ENCODE results near the gene HRH4. TPM values are rescaled to one million over a fixed set of nuclear protein-coding genes. Genes with fewer than 3 reads are reported as not detected.
A peak's percentile ranks its signal among the peaks of the same experiment; 100 is the strongest.

The HRH4 gene
- total RNA-seq, 1 experiment from 2014 or later: not detected

GRCh38 chr18:24429188-24429587, 31.2 kb upstream of the HRH4 start:
- H4K20me1 ChIP-seq (ENCODE audit: control insufficient read depth, insufficient read depth, insufficient read length): no peaks in the 10 kb centered on the region
- peaks cover 15 to 37% (median 28%) of the 10 kb centered on the region in 3 experiments; a peak in 6 of 7 replicates for H3K36me3 Mint-ChIP-seq (ENCODE audit: insufficient read depth in 1 of 3, low read depth in 3 of 3)
- no peak overlapping the region for H3K4ac ChIP-seq (ENCODE audit: low read depth, low read length)
- no peaks in the 10 kb centered on the region for H3K9me3 Mint-ChIP-seq
- no peak overlapping the region for H3K14ac ChIP-seq (ENCODE audit: insufficient read depth, low read length)
- no peak overlapping the region for H2AFZ ChIP-seq (ENCODE audit: low read length)
- no peaks in the 10 kb centered on the region for H3K9me3 ChIP-seq (ENCODE audit: control insufficient read depth, low read depth, low read length)
- H3K23me2 ChIP-seq (ENCODE audit: insufficient read length, low read depth, low read length, poor library complexity, severe bottlenecking): peaks cover 16% of the 10 kb centered on the region
- no peak overlapping the region for H2BK120ac ChIP-seq (ENCODE audit: low read depth, low read length, poor library complexity, severe bottlenecking)
- no peak overlapping the region for H2BK5ac ChIP-seq (ENCODE audit: insufficient read length, low read length)
- no peak overlapping the region for H3K18ac ChIP-seq (ENCODE audit: insufficient read length, low read depth, low read length)
- no peak for TF ChIP-seq CTCF (conservative IDR thresholded peaks at IDR 0.05)
- no peak overlapping the region for H4K5ac ChIP-seq (ENCODE audit: insufficient read length, low read depth, low read length)
- WGBS (ENCODE audit: extremely low coverage, insufficient read length, low lambda C conversion rate): no CpG with 5 or more reads among the region's 4 CpGs
- H3K4me2 ChIP-seq (ENCODE audit: insufficient read depth, insufficient read length, low read length): no peak overlapping the region
- H2AK5ac ChIP-seq (ENCODE audit: insufficient read length, low read length): no peak overlapping the region
- no peaks in the 10 kb centered on the region for H3K27me3 ChIP-seq (ENCODE audit: insufficient read depth, low read length)
- H3K27ac Mint-ChIP-seq: 0 out of 7 replicates have a peak overlapping the region, but pooled peaks of 1 of the 3 experiments have one; percentile 11
- H3K27ac ChIP-seq (ENCODE audit: insufficient read length, low read depth, low read length): no peak overlapping the region
- H3K27me3 Mint-ChIP-seq (ENCODE audit: low read depth): peaks cover 4% of the 10 kb centered on the region; the same call in 1 of the 2 replicates
- H3K4me1 ChIP-seq (ENCODE audit: insufficient read depth, low read length): no peaks in the 10 kb centered on the region
- H4K91ac ChIP-seq (ENCODE audit: insufficient read length, low read depth, low read length): no peak overlapping the region
- peaks cover 3% of the 10 kb centered on the region; the same call in 1 of the 2 replicates for H3K79me2 ChIP-seq (ENCODE audit: insufficient read depth, low read length)
- H2BK15ac ChIP-seq (ENCODE audit: low read depth, low read length): no peak overlapping the region
- no peak overlapping the region for H3K56ac ChIP-seq (ENCODE audit: insufficient read length, low read depth, low read length)
- H3K4me3 Mint-ChIP-seq: no peak overlapping the region
- H4K8ac ChIP-seq (replicated peaks; ENCODE audit: insufficient read length, low read depth, low read length): no peak overlapping the region
- H3K23ac ChIP-seq (ENCODE audit: insufficient read length, low read depth, low read length): no peak overlapping the region
- H2BK20ac ChIP-seq (ENCODE audit: low read depth, low read length, poor library complexity, severe bottlenecking): no peak overlapping the region
- H3K4me1 Mint-ChIP-seq: peaks cover 22 to 23% of the 10 kb centered on the region in 2 experiments
- H3K79me1 ChIP-seq (ENCODE audit: insufficient read depth, low read depth, low read length, poor library complexity, severe bottlenecking): no peaks in the 10 kb centered on the region
- H3T11ph ChIP-seq (ENCODE audit: low read length): no peak overlapping the region
- H3K9ac ChIP-seq (ENCODE audit: extremely low read depth, insufficient read length, low read length): no peak overlapping the region
- DNase-seq: no peak
- H2BK12ac ChIP-seq (ENCODE audit: insufficient read length, low read depth, low read length): no peak overlapping the region

Data from H9 (cell line).